Measurements from ENCODE around the gene ABCD1. TPM values are rescaled to one million over a fixed set of nuclear protein-coding genes. Genes with fewer than 3 reads are reported as not detected.
A peak's percentile ranks its signal among the peaks of the same experiment; 100 is the strongest.

Gene ABCD1
- total and polyA plus RNA-seq, 4 donors: 4.1 to 10.6 (median 8.5) TPM

DNA sequence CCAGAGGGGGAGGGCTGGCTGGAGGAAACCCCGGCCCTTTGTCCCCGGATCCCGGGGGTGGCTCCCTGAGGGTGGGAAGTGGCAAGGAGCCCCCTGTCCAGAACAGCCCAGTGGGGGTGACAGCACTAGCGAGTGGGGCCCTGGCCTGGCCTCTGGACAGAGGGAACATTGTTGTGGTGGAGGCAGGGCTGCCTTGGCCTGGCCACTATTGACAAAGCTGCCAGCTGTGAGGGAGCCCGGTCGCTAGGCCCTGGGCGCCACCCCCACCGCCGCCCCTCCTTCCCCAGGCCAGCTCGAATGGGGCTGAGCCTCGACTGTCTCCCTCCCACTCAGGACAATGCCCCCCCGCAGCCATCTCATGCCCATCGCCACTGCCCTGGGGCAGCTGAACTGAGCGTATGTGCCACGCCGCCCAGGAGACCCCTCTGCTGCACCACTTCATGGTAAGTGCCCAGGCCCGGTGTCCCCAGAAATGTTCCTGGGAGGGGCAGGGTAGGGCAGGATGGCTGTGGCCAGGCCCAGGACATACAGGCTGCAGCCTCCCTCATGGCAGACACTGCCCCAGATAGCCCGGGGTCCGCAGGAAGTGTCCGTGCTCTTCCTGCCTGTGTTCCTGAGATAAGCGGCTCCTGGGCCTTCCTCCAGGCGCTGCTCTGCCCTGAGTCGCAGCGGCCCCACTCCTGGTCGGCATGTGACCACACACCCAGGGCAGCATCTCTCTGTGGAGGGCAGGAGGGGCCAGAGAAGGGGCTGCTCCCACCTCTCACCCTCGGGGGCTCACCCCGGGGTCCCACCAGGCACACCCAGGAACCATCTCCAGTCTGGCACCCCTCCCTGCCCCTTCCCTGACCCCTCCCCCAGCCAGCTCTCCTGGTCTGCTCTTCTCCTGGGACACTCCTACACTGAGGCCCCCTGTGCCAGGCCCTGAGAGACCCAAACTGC is 40.8 kb downstream of the ABCD1 start:
- Histone ChIP-seq H3K27me3 (ENCODE audit: control insufficient read depth, insufficient read depth, low read length) (no peaks in the 10 kb centered on the region), H3K36me3 (ENCODE audit: control insufficient read depth, insufficient read depth, low read length) (peaks cover 41% of the 10 kb centered on the region), H3K9me3 (ENCODE audit: control insufficient read depth, insufficient read depth, low read length) (no peaks in the 10 kb centered on the region), H3K4me3 (ENCODE audit: low read depth, low read length) (peak overlapping the region; percentile 43), H3K4me1 (ENCODE audit: control insufficient read depth, insufficient read depth, low read length) (peaks cover 65% of the 10 kb centered on the region), H3K27ac (ENCODE audit: low read depth, low read length) (peak overlapping the region; percentile 83)
- WGBS (ENCODE audit: insufficient coverage): 54% methylated on average over 27 of the region's 27 CpGs
- peak in 2 of 6 donors; percentile 36 to 79 for DNase-seq (ENCODE audit: low read depth in 4 of 6, low spot score in 6 of 6)

DNA sequence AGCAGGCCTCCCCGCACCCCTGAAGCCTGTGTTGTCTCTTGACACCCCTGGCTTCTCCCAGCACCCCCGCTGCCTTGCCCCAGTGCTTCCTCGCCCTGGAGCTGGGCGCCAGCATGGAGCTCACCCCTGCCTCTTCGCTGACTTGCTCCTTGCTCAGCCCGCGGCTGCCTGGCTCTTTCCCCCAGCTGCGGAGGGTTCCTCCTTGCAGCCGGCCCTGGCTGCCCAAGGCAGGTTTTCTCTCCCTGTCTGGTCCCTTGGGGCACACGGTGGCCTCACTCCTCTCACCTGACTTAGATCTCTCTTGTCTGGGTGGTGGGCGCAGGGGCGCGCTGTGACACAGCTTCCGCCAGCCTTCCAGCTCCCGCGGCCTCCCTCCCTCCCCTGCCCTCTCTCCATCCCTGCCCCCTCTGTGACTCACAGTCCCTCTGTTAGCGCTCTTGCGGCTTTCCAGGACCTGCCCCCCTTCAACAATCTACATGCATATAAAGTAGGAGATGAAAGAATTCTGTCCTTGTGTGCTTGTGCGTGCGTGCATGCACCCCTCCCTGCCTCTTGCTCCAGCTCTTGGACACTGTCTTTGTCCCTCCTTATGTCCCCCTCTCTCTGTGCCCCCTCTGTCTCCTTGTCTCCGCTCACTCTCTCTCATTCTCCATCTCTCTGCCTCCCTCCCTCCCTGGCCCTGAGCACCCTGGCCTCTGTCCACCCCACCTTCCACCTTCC is 41.6 kb downstream of the ABCD1 start:
- Histone ChIP-seq H3K4me3 (ENCODE audit: low read depth, low read length) (peak overlapping the region; percentile 43), H3K9me3 (ENCODE audit: control insufficient read depth, insufficient read depth, low read length) (no peaks in the 10 kb centered on the region), H3K4me1 (ENCODE audit: control insufficient read depth, insufficient read depth, low read length) (peaks cover 71% of the 10 kb centered on the region), H3K27me3 (ENCODE audit: control insufficient read depth, insufficient read depth, low read length) (no peaks in the 10 kb centered on the region), H3K36me3 (ENCODE audit: control insufficient read depth, insufficient read depth, low read length) (peaks cover 49% of the 10 kb centered on the region), H3K27ac (ENCODE audit: low read depth, low read length) (peak overlapping the region; percentile 83)
- peak in 2 of 6 donors; percentile 66 to 69 for DNase-seq (ENCODE audit: low read depth in 4 of 6, low spot score in 6 of 6)
- WGBS (ENCODE audit: insufficient coverage): 48% methylated on average over 19 of the region's 21 CpGs

DNA sequence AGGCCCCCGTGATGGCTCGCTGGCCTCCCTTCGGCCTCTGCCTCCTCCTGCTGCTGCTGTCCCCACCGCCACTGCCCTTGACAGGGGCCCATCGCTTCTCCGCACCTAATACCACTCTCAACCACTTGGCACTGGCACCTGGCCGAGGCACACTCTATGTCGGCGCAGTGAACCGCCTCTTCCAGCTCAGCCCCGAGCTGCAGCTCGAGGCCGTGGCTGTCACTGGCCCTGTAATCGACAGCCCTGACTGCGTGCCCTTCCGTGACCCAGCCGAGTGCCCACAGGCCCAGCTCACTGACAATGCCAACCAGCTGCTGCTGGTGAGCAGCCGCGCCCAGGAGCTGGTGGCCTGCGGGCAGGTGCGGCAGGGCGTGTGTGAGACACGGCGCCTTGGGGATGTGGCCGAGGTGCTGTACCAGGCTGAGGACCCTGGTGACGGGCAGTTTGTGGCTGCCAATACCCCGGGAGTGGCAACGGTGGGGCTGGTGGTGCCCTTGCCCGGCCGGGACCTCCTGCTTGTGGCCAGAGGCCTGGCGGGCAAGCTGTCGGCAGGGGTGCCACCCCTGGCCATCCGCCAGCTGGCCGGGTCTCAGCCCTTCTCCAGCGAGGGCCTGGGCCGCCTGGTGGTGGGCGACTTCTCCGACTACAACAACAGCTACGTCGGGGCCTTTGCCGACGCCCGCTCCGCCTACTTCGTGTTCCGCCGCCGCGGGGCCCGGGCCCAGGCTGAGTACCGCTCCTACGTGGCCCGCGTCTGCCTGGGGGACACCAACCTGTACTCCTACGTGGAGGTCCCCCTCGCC is 42.4 kb downstream of the ABCD1 start:
- WGBS (ENCODE audit: insufficient coverage): 72% methylated on average over 53 of the region's 56 CpGs
- H3K27ac ChIP-seq (ENCODE audit: low read depth, low read length): peak overlapping the region; percentile 71

DNA sequence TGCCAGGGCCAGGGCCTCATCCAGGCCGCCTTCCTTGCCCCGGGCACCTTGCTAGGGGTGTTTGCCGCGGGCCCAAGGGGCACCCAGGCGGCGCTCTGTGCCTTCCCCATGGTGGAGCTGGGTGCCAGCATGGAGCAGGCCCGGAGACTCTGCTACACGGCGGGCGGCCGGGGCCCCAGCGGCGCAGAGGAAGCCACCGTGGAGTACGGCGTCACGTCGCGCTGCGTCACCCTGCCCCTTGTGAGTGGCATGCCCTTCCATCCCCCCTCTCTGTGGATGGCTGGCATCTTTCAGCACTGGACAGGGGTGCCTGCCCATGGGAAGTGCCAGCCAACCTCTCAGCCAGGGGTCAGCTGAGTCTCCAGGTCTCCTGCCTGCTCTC is 43.0 kb downstream of the ABCD1 start:
- DNase-seq (ENCODE audit: low read depth in 4 of 6, low spot score in 6 of 6): no peak
- 82% methylated on average over 20 of the region's 20 CpGs for WGBS (ENCODE audit: insufficient coverage)
- Histone ChIP-seq H3K4me1 (ENCODE audit: control insufficient read depth, insufficient read depth, low read length) (peaks cover 71% of the 10 kb centered on the region), H3K27me3 (ENCODE audit: control insufficient read depth, insufficient read depth, low read length) (no peaks in the 10 kb centered on the region), H3K27ac (ENCODE audit: low read depth, low read length) (no peak overlapping the region), H3K9me3 (ENCODE audit: control insufficient read depth, insufficient read depth, low read length) (no peaks in the 10 kb centered on the region), H3K4me3 (ENCODE audit: low read depth, low read length) (peak overlapping the region; percentile 43), H3K36me3 (ENCODE audit: control insufficient read depth, insufficient read depth, low read length) (peaks cover 63% of the 10 kb centered on the region)

More for the DNA sequence above, 42.4 kb downstream of the ABCD1 start:
- Histone ChIP-seq H3K4me1 (ENCODE audit: control insufficient read depth, insufficient read depth, low read length) (peaks cover 71% of the 10 kb centered on the region), H3K36me3 (ENCODE audit: control insufficient read depth, insufficient read depth, low read length) (peaks cover 57% of the 10 kb centered on the region), H3K4me3 (ENCODE audit: low read depth, low read length) (peak overlapping the region; percentile 43), H3K9me3 (ENCODE audit: control insufficient read depth, insufficient read depth, low read length) (no peaks in the 10 kb centered on the region), H3K27me3 (ENCODE audit: control insufficient read depth, insufficient read depth, low read length) (no peaks in the 10 kb centered on the region)
- DNase-seq (ENCODE audit: low read depth in 4 of 6, low spot score in 6 of 6): no peak

DNA sequence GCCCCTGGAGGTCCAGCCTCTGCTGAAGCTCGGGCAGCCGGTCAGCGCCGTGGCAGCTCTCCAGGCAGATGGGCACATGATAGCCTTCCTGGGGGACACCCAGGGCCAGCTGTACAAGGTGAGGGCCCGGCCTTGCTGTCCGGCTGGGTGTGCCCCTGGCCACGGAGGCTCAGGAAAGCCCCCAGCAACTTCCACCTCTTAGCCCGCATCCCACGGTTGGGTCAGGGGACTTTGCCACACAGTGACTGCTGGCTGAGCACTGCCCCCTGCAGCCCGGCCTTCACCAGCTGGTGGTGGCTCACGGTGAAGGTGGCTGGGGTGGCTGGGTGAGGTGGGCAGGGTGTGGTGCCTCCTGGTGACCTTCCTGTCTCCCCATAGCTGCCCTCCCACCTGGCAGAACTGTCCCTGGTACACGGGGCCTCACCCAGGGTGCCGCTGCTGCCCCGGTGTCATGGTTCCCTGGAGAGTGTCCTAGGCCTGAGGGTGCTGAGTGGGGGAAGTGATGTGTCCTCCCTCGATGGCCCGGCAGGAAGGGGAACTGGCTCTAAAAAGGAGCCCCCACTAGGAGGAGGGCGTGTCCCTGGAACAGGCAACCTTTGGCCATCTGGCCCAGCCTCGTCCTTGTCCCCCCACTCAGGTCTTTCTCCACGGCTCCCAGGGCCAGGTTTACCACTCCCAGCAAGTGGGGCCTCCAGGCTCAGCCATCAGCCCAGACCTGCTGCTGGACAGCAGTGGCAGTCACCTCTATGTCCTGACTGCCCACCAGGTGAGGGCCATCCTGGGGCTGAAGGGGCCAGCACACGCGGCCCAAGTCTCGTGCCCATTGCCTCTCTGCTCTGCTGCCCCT is 43.9 kb downstream of the ABCD1 start:
- H3K9me3 ChIP-seq (ENCODE audit: control insufficient read depth, insufficient read depth, low read length): no peaks in the 10 kb centered on the region
- no peaks in the 10 kb centered on the region for H3K27me3 ChIP-seq (ENCODE audit: control insufficient read depth, insufficient read depth, low read length)
- peaks cover 71% of the 10 kb centered on the region for H3K4me1 ChIP-seq (ENCODE audit: control insufficient read depth, insufficient read depth, low read length)
- no peak overlapping the region for H3K27ac ChIP-seq (ENCODE audit: low read depth, low read length)
- H3K4me3 ChIP-seq (ENCODE audit: low read depth, low read length): no peak overlapping the region
- WGBS (ENCODE audit: insufficient coverage): 82% methylated on average over 20 of the region's 22 CpGs
- peaks cover 72% of the 10 kb centered on the region for H3K36me3 ChIP-seq (ENCODE audit: control insufficient read depth, insufficient read depth, low read length)
- DNase-seq (ENCODE audit: low read depth in 4 of 6, low spot score in 6 of 6): no peak

DNA sequence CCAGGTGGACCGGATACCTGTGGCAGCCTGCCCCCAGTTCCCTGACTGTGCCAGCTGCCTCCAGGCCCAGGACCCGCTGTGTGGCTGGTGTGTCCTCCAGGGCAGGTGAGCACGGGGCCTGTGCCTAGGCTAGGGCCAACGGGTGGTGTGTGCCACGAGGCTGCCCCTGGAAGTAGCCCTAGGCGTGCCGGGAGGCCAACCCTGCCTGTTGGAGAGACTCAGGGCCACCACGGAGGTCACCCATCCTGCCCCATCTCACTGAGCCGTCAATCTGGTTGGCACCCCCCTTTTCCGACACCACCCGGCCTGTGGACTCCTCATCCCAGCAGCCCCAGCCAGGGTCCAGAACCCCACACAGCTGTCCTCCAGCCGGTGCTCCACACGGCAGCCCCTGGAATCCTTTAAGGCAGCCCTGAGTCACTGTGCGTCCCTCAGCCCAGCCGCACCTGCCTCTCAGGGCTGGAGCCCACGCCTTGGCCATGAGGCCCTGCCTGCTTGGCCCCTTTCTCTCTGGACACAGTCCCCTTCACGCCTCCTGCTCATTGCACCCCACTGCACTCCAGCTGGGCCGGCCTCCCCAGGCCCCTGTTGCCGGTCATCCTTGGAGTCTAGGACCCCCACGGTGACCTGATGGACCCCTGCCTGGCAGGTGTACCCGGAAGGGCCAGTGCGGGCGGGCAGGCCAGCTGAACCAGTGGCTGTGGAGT is 44.7 kb downstream of the ABCD1 start:
- Histone ChIP-seq H3K27me3 (ENCODE audit: control insufficient read depth, insufficient read depth, low read length) (no peaks in the 10 kb centered on the region), H3K9me3 (ENCODE audit: control insufficient read depth, insufficient read depth, low read length) (no peaks in the 10 kb centered on the region), H3K27ac (ENCODE audit: low read depth, low read length) (no peak overlapping the region), H3K4me3 (ENCODE audit: low read depth, low read length) (no peak overlapping the region), H3K36me3 (ENCODE audit: control insufficient read depth, insufficient read depth, low read length) (peaks cover 80% of the 10 kb centered on the region), H3K4me1 (ENCODE audit: control insufficient read depth, insufficient read depth, low read length) (peaks cover 65% of the 10 kb centered on the region)
- DNase-seq (ENCODE audit: low read depth in 4 of 6, low spot score in 6 of 6): no peak
- WGBS (ENCODE audit: insufficient coverage): 90% methylated on average over 23 of the region's 23 CpGs

DNA sequence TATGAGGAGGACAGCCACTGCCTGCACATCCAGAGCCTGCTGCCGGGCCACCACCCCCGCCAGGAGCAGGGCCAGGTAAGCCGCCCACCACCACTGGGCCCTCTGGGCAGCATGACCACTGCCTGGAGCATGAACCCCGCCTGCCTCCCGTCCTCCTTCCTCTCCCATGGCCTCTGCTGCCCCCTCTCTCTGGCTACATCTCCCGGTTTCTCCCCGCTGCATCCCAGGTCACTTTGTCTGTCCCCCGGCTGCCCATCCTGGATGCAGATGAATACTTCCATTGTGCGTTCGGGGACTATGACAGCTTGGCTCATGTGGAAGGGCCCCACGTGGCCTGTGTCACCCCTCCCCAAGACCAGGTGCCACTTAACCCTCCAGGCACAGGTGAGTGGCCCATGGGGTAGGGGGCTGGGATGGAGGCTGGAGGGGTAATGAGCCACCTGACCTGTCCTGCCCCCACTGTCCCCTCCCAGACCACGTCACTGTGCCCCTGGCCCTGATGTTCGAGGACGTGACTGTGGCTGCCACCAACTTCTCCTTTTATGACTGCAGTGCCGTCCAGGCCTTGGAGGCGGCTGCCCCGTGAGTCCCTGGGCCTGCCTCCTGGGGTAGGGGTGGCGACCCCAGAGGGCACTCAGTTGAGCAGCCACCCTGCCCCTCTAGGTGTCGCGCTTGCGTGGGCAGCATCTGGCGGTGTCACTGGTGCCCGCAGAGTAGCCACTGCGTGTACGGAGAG is 45.4 kb downstream of the ABCD1 start:
- Histone ChIP-seq H3K4me3 (ENCODE audit: low read depth, low read length) (no peak overlapping the region), H3K4me1 (ENCODE audit: control insufficient read depth, insufficient read depth, low read length) (peaks cover 58% of the 10 kb centered on the region), H3K27me3 (ENCODE audit: control insufficient read depth, insufficient read depth, low read length) (no peaks in the 10 kb centered on the region), H3K9me3 (ENCODE audit: control insufficient read depth, insufficient read depth, low read length) (no peaks in the 10 kb centered on the region), H3K36me3 (ENCODE audit: control insufficient read depth, insufficient read depth, low read length) (peaks cover 87% of the 10 kb centered on the region), H3K27ac (ENCODE audit: low read depth, low read length) (no peak overlapping the region)
- WGBS (ENCODE audit: insufficient coverage): 81% methylated on average over 24 of the region's 25 CpGs
- DNase-seq (ENCODE audit: low read depth in 4 of 6, low spot score in 6 of 6): no peak
